Fibroblast of the aortic adventitia (primary cell): Measurements from ENCODE around the gene SORCS1. TPM values are rescaled to one million over a fixed set of nuclear protein-coding genes. Genes with fewer than 3 reads are reported as not detected.

Source experiments
- DNase-seq: peaks from one replicate; pipeline ENCODE4 v3.0.0-alpha.2; 2010; ENCODE audit warnings: low read depth
- H3K4me3 ChIP-seq: 2 replicates; pipeline ENCODE4 v1.5.1; 2011; ENCODE audit warnings: low read depth, mild to moderate bottlenecking, control low read depth, low read length, moderate library complexity
- total RNA-seq: library from RNA; depleted of rRNA; stranded (reverse); fragments of >200 nt; gene quantifications from 2 replicates; pipeline ENCODE4 v1.2.3, GENCODE V29; 2012; ENCODE audit warnings: low replicate concordance
- TF ChIP-seq, protein P1 (sequence below): IDR thresholded peaks from 2 replicates; pipeline ENCODE4 v1.5.1; 2011; ENCODE audit warnings: mild to moderate bottlenecking, low read length, control low read depth, inconsistent platforms; ENCODE audit not compliant: insufficient read depth

The SORCS1 gene
- total RNA-seq, 1 donor, result not detected

DNA sequence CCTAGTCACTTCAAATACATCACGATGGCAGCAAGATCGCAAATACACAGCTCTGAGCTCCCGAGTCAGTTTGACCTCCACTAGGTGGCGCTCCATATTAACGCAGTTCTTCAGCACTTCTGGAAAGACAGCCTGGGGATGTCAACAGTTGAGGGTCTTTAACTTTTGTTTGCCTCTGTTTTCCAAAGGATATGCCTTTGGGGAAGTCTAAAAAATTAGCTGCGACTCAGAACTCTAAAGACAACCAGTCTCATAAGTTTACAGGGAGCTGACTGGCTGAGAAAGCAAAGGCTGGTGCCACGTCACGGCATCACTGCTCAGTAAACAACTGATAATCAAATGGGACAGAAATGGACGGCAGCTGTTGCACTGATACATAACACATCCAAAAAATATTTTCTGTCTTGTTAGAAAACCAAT, 458.8 kb downstream of the SORCS1 start:
- peak; percentile 45 for DNase-seq
- no peak overlapping the region for H3K4me3 ChIP-seq
- TF ChIP-seq, protein P1, sequence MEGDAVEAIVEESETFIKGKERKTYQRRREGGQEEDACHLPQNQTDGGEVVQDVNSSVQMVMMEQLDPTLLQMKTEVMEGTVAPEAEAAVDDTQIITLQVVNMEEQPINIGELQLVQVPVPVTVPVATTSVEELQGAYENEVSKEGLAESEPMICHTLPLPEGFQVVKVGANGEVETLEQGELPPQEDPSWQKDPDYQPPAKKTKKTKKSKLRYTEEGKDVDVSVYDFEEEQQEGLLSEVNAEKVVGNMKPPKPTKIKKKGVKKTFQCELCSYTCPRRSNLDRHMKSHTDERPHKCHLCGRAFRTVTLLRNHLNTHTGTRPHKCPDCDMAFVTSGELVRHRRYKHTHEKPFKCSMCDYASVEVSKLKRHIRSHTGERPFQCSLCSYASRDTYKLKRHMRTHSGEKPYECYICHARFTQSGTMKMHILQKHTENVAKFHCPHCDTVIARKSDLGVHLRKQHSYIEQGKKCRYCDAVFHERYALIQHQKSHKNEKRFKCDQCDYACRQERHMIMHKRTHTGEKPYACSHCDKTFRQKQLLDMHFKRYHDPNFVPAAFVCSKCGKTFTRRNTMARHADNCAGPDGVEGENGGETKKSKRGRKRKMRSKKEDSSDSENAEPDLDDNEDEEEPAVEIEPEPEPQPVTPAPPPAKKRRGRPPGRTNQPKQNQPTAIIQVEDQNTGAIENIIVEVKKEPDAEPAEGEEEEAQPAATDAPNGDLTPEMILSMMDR, result peak; percentile 48

DNA sequence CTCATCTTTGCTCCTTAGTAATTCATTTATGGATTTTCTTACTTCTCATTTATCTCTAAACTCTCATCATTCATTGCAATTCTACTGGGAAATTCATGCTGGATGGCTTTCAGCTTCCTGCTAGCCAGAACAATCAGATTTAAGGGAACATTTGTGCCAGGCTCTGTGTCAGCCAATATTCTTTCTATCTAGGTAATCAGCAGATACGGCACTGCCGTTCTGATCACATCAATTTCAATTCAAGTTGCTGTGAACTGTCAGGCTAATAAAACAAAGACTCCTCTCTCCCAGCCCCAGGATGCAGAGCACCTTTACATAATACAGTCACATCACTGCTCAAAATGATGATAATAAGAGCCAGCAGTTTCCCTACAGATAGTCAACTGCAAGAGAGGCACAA, 468.3 kb downstream of the SORCS1 start:
- H3K4me3 ChIP-seq, result no peak overlapping the region
- TF ChIP-seq, protein P1, result no peak

DNA sequence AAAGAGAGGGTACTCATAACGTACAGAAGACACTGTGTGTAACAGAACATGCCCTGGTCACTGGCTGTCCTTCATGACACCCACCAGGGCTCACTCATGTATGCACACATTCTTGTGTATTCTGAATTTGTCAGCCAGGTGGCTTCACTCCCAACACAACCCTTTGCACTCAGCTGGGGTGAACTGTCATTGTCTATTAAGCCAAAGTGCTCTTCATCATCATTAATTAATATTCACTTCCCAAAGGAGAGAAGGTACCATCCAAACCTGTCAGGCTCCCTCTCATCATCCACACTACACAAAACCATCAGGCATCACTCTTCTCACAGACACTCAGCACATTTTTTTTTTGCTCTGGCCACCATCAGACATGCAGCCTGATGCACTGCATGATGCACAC, 469.8 kb downstream of the SORCS1 start:
- TF ChIP-seq, protein P1, result no peak
- no peak for DNase-seq
- H3K4me3 ChIP-seq, result no peak overlapping the region

More for the DNA sequence above, 468.3 kb downstream of the SORCS1 start:
- no peak for DNase-seq

DNA sequence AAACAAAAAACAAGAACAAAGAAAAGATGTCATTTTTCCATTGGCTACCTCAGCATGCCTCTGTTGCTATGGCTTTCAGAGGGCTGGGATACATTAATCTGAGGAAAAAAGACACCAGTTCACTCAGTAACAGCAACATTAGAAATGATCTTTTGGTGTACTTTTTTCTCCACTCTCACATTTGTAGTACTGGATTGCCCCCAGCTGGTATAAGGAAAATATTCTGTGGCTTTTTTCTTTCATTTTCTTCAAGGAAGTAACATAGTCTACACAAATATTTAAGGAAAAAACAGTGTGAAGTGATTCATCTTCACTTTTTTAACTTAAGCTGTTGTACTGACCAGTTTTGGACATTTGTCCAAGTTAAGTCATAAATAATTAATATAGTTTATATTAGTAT, 482.3 kb downstream of the SORCS1 start:
- peak; percentile 0 for DNase-seq
- H3K4me3 ChIP-seq, result no peak overlapping the region
- TF ChIP-seq, protein P1, result no peak

DNA sequence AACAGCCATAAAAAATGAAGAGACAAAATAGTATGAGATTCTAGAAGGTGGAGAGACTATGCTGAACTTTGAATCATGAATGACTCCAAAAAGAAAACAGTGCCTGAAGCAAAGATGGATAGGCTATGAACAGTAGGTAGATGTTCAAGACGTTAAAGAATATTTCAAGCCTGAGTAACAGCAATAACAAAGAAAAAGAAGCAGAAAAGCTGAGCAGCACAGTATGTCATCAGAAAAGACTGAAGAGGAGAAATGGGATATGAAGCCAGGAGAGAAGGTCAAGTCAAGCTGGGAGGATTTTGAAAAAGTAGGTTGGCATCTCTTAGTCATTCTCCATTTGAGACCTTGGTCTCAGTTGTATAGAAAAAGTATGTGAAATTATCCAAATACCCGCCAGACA, 484.4 kb downstream of the SORCS1 start:
- no peak for DNase-seq
- TF ChIP-seq, protein P1, result no peak

DNA sequence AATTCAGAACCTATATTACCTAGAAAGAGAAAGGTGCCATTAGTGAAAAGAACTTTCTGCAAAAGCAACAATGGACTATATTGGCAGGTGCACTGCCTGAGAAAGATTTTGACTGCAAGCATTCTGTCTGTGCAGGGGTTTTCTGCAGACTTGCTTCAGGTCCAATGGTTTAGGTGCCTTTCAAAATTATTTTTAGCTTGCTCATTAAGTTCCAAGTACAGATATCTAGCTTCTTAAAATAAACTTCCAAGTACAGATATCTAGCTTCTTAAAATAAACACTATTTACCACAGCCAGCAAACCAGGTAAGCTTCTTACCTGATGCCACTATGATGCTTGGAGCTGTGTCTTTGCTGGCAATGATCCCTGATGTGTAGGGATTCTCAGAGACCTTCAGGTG, 485.2 kb downstream of the SORCS1 start:
- TF ChIP-seq, protein P1, result no peak
- no peak for DNase-seq
- no peak overlapping the region for H3K4me3 ChIP-seq

More for the DNA sequence above, 484.4 kb downstream of the SORCS1 start:
- no peak overlapping the region for H3K4me3 ChIP-seq

DNA sequence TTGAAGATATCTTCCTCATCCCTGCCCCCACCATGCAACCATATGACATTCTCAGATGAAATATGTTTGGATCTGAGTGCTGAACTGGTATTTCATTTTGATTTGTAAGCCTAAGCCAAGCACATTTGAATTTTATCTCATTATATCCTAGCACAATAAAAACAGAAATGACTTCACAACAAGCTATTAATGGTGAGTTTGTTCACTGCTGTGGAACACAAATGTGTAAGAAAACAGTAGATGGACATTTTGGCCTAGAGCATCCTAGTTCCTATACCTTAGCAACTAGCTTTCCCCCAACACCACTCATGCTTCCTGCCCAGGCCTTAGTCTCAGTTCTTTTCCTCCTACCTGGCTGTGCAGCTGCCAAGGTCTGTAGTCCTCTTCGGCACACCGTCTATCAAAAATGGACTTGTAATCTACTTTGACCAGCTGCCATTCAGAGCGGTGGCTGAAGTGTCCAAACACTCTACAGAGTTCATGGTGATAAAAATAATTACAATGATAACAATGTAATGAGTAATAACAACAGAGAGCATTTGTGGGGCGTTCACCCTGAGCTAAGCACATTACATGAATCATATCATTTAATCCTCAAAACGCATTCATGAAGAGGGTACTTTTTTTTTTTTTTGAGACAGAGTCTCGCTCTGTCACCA, 491.9 kb downstream of the SORCS1 start:
- DNase-seq, result no peak
- TF ChIP-seq, protein P1, result no peak
- H3K4me3 ChIP-seq, result no peak overlapping the region
